ENCODE results near the gene GPBP1L1. TPM values are rescaled to one million over a fixed set of nuclear protein-coding genes. Genes with fewer than 3 reads are reported as not detected.

The GPBP1L1 gene
- total and polyA plus RNA-seq, 9 donors: 55.7 to 73.0 (median 64.9) TPM

GRCh38 chr1:45643321-45643720 lies 43.0 kb downstream of the GPBP1L1 start:
- H3K4me3 ChIP-seq (ENCODE audit: low read length): no peak overlapping the region
- DNase-seq: no peak
- no CpG with 5 or more reads among the region's 5 CpGs for WGBS (ENCODE audit: insufficient coverage)
- no peaks in the 10 kb centered on the region for H3K4me1 ChIP-seq (ENCODE audit: control insufficient read depth, insufficient read depth, low read length)
- no peak overlapping the region for H3K27ac ChIP-seq (ENCODE audit: low read length)
- no peaks in the 10 kb centered on the region for H3K27me3 ChIP-seq (ENCODE audit: control insufficient read depth, insufficient read depth, low read length)
- no peaks in the 10 kb centered on the region for H3K9me3 ChIP-seq (replicated peaks; ENCODE audit: control insufficient read depth, low read depth, low read length)
- peaks cover 52% of the 10 kb centered on the region for H3K36me3 ChIP-seq (ENCODE audit: control insufficient read depth, insufficient read depth, low read length)

- DNase-seq: no peak
- WGBS (ENCODE audit: insufficient coverage): no CpG with 5 or more reads among the region's 1 CpG
- peaks cover 47% of the 10 kb centered on the region for H3K36me3 ChIP-seq (ENCODE audit: control insufficient read depth, insufficient read depth, low read length)
These were observed 46.0 kb downstream of the GPBP1L1 start for GRCh38 chr1:45640293-45640692.

GRCh38 chr1:45635211-45635610 lies 51.1 kb downstream of the GPBP1L1 start:
- no peaks in the 10 kb centered on the region for H3K27me3 ChIP-seq (ENCODE audit: control insufficient read depth, insufficient read depth, low read length)
- no peak for DNase-seq
- no peaks in the 10 kb centered on the region for H3K9me3 ChIP-seq (replicated peaks; ENCODE audit: control insufficient read depth, low read depth, low read length)
- no peak overlapping the region for H3K27ac ChIP-seq (ENCODE audit: low read length)
- H3K36me3 ChIP-seq (ENCODE audit: control insufficient read depth, insufficient read depth, low read length): peaks cover 60% of the 10 kb centered on the region
- no peaks in the 10 kb centered on the region for H3K4me1 ChIP-seq (ENCODE audit: control insufficient read depth, insufficient read depth, low read length)
- no peak overlapping the region for H3K4me3 ChIP-seq (ENCODE audit: low read length)
- no CpG with 5 or more reads among the region's 1 CpG for WGBS (ENCODE audit: insufficient coverage)

More at GRCh38 chr1:45640293-45640692, 46.0 kb downstream of the GPBP1L1 start:
- no peaks in the 10 kb centered on the region for H3K4me1 ChIP-seq (ENCODE audit: control insufficient read depth, insufficient read depth, low read length)
- no peaks in the 10 kb centered on the region for H3K27me3 ChIP-seq (ENCODE audit: control insufficient read depth, insufficient read depth, low read length)
- no peaks in the 10 kb centered on the region for H3K9me3 ChIP-seq (replicated peaks; ENCODE audit: control insufficient read depth, low read depth, low read length)
- no peak overlapping the region for H3K4me3 ChIP-seq (ENCODE audit: low read length)
- no peak overlapping the region for H3K27ac ChIP-seq (ENCODE audit: low read length)

GRCh38 chr1:45630429-45630828 lies 55.9 kb downstream of the GPBP1L1 start:
- Histone ChIP-seq H3K4me3 (ENCODE audit: low read length) (no peak overlapping the region), H3K27ac (ENCODE audit: low read length) (no peak overlapping the region), H3K36me3 (ENCODE audit: control insufficient read depth, insufficient read depth, low read length) (peaks cover 71% of the 10 kb centered on the region), H3K9me3 (replicated peaks; ENCODE audit: control insufficient read depth, low read depth, low read length) (no peaks in the 10 kb centered on the region), H3K27me3 (ENCODE audit: control insufficient read depth, insufficient read depth, low read length) (no peaks in the 10 kb centered on the region), H3K4me1 (ENCODE audit: control insufficient read depth, insufficient read depth, low read length) (no peaks in the 10 kb centered on the region)
- DNase-seq: no peak
- WGBS (ENCODE audit: insufficient coverage): no CpG with 5 or more reads among the region's 1 CpG

- Histone ChIP-seq H3K4me3 (ENCODE audit: low read length) (no peak overlapping the region), H3K9me3 (replicated peaks; ENCODE audit: control insufficient read depth, low read depth, low read length) (no peaks in the 10 kb centered on the region), H3K36me3 (ENCODE audit: control insufficient read depth, insufficient read depth, low read length) (peaks cover 66% of the 10 kb centered on the region), H3K27ac (ENCODE audit: low read length) (no peak overlapping the region), H3K27me3 (ENCODE audit: control insufficient read depth, insufficient read depth, low read length) (no peaks in the 10 kb centered on the region), H3K4me1 (ENCODE audit: control insufficient read depth, insufficient read depth, low read length) (no peaks in the 10 kb centered on the region)
- peak; percentile 5 for DNase-seq
These were observed 57.3 kb downstream of the GPBP1L1 start for GRCh38 chr1:45629035-45629434.

- peak; percentile 17 for DNase-seq
- 20% methylated on average over 4 of the region's 4 CpGs for WGBS (ENCODE audit: insufficient coverage)
- Histone ChIP-seq H3K36me3 (ENCODE audit: control insufficient read depth, insufficient read depth, low read length) (peaks cover 46% of the 10 kb centered on the region), H3K9me3 (replicated peaks; ENCODE audit: control insufficient read depth, low read depth, low read length) (no peaks in the 10 kb centered on the region), H3K4me3 (ENCODE audit: low read length) (peak within 1 kb of the TSS; percentile 37), H3K27ac (ENCODE audit: low read length) (no peak within 1 kb of the TSS), H3K4me1 (ENCODE audit: control insufficient read depth, insufficient read depth, low read length) (peaks cover 15% of the 10 kb centered on the region), H3K27me3 (ENCODE audit: control insufficient read depth, insufficient read depth, low read length) (no peaks in the 10 kb centered on the region)
These were observed 62.4 kb downstream of the GPBP1L1 start, which contains the start of gene CCDC17 for GRCh38 chr1:45623972-45624371. TSS of gene CCDC17 (minus strand) at chr1:45624054. CDS start at chr1:45623909, 145 bp downstream.

GRCh38 chr1:45622524-45623394 lies 63.6 kb downstream of the GPBP1L1 start:
- peak overlapping the region; percentile 37 for H3K4me3 ChIP-seq (ENCODE audit: low read length)
- H3K27me3 ChIP-seq (ENCODE audit: control insufficient read depth, insufficient read depth, low read length): no peaks in the 10 kb centered on the region
- peaks cover 44% of the 10 kb centered on the region for H3K36me3 ChIP-seq (ENCODE audit: control insufficient read depth, insufficient read depth, low read length)
- no peaks in the 10 kb centered on the region for H3K9me3 ChIP-seq (replicated peaks; ENCODE audit: control insufficient read depth, low read depth, low read length)
- peak; percentile 45 for DNase-seq
- peaks cover 15% of the 10 kb centered on the region for H3K4me1 ChIP-seq (ENCODE audit: control insufficient read depth, insufficient read depth, low read length)
- H3K27ac ChIP-seq (ENCODE audit: low read length): peak overlapping the region; percentile 3
- WGBS (ENCODE audit: insufficient coverage): 21% methylated on average over 65 of the region's 78 CpGs

GRCh38 chr1:45621895-45622523 lies 64.3 kb downstream of the GPBP1L1 start:
- DNase-seq: peak; percentile 18
- Histone ChIP-seq H3K4me1 (ENCODE audit: control insufficient read depth, insufficient read depth, low read length) (peaks cover 15% of the 10 kb centered on the region), H3K36me3 (ENCODE audit: control insufficient read depth, insufficient read depth, low read length) (peaks cover 51% of the 10 kb centered on the region), H3K9me3 (replicated peaks; ENCODE audit: control insufficient read depth, low read depth, low read length) (no peaks in the 10 kb centered on the region), H3K4me3 (ENCODE audit: low read length) (peak overlapping the region; percentile 37), H3K27me3 (ENCODE audit: control insufficient read depth, insufficient read depth, low read length) (no peaks in the 10 kb centered on the region), H3K27ac (ENCODE audit: low read length) (peak overlapping the region; percentile 3)
- WGBS (ENCODE audit: insufficient coverage): 47% methylated on average over 13 of the region's 18 CpGs

- H3K27me3 ChIP-seq (ENCODE audit: control insufficient read depth, insufficient read depth, low read length): no peaks in the 10 kb centered on the region
- H3K36me3 ChIP-seq (ENCODE audit: control insufficient read depth, insufficient read depth, low read length): peaks cover 51% of the 10 kb centered on the region
- H3K4me3 ChIP-seq (ENCODE audit: low read length): no peak overlapping the region
- H3K27ac ChIP-seq (ENCODE audit: low read length): no peak overlapping the region
- DNase-seq: peak; percentile 42
- peaks cover 15% of the 10 kb centered on the region for H3K4me1 ChIP-seq (ENCODE audit: control insufficient read depth, insufficient read depth, low read length)
- no peaks in the 10 kb centered on the region for H3K9me3 ChIP-seq (replicated peaks; ENCODE audit: control insufficient read depth, low read depth, low read length)
- whole genome bisulfite sequencing (ENCODE audit: insufficient coverage): 92% methylated on average over 2 of the region's 3 CpGs
These were observed 64.9 kb downstream of the GPBP1L1 start for GRCh38 chr1:45621501-45621836.
